GM19043 (cell line): ENCODE measurements around the gene LACRT.
A peak's percentile ranks its signal among the peaks of the same experiment; 100 is the strongest.

Experiments
- ATAC-seq: cut with Tn5 transposase; IDR thresholded peaks from one replicate; pipeline ENCODE4 v1.9.1; 2021; ENCODE audit warnings: low read depth; ENCODE audit not compliant: unreplicated experiment

Gene LACRT

DNA sequence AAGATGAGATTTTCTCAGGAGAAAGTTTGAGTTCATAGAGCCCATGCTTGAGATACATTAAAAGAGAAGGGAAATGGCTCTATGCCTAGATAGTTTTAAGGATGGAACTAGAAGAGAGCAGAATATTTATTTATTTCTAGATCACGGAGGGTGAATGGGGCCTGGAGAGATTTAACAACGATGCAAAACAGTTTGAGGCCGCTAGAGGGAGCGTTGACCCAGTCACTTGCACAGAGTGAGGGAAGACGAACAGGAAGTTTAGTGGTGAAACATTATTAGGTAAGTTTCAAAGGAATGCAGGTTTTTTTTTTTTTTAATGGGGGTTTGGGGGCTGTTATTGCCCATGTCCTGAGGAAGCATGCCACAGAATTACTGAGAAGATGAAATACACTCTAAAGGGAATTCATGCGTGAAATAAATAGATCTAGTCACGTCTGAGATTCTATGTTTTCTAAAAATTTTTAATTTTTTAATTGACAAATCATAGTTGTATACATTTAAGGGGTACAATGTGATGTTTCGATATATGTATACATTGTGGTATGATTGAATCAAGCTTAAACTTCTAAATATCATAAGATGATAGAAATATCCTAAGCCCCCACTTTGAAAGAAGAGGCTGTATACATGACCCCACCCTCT, 31.4 kb downstream of the LACRT start:
- ATAC-seq, result peak; percentile 91

DNA sequence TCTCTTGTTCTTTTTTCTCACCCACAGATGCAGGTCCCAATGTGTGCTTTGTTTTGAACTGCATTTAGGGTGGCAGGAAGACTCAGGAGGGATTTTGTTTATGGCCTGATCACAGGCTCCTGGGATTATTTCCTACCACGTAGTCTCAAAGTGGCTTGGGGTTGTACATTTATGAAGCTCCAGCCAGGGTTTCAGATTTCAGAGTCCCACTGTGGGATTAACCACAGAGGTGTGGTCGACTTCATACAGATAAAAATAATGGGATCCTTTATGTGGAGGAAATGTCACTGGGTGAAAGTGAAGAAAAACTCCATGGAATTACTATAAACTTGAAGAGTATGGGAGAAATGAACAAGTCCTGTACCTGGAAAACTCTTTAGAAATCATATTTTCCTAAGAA, 32.0 kb downstream of the LACRT start:
- no peak for ATAC-seq

- no peak for ATAC-seq
These were observed 32.9 kb downstream of the LACRT start for GRCh38 chr12:54601841-54602240.

- ATAC-seq, result no peak
These were observed 35.7 kb downstream of the LACRT start for GRCh38 chr12:54598970-54599369.

DNA sequence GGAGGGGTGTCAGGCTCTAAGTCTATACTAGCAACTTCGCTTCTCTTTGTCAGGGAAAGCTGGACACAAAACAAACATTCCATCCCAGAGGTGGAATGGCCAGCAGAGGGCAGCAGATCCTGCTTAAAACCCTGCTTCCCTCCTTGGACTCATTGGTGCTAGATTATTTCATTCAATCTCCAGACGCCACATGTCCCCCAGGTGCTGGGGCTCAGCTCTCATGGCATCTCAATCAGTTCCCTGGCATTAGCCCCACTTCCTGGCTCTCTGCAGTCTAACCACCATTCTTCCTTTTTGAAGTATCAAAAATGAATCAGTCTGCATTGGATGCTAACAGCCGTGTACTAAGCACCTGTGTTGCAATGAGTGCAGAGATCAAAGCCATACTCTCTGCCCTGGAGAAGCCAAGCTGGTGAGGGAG, 38.2 kb downstream of the LACRT start:
- no peak for ATAC-seq

GRCh38 chr12:54595471-54595870, 39.2 kb downstream of the LACRT start:
- no peak for ATAC-seq

GRCh38 chr12:54593725-54594124, 41.0 kb downstream of the LACRT start:
- no peak for ATAC-seq

GRCh38 chr12:54593135-54593534, 41.6 kb downstream of the LACRT start:
- ATAC-seq, result no peak

DNA sequence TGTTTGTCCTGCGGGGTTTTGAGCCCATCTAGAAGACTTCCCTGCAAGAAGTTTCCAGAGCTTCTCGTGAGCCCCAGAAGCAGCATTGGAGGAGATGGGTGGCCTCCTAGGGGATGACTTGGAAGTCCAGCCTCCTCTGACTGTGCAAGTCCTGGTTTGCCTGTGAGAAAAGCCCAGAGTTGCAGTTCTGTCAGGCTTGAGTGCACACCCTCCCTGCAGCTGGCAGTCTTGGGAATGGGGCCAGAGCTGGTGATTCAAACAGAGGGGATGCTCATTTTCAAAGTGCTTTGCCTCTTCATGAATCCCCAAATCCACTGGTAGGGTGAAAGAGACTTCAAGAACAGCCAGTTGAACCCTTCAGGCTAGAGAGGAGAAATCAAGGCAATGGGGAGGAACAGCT, 42.4 kb downstream of the LACRT start:
- ATAC-seq, result no peak

GRCh38 chr12:54590978-54591591, 43.6 kb downstream of the LACRT start:
- ATAC-seq, result no peak

DNA sequence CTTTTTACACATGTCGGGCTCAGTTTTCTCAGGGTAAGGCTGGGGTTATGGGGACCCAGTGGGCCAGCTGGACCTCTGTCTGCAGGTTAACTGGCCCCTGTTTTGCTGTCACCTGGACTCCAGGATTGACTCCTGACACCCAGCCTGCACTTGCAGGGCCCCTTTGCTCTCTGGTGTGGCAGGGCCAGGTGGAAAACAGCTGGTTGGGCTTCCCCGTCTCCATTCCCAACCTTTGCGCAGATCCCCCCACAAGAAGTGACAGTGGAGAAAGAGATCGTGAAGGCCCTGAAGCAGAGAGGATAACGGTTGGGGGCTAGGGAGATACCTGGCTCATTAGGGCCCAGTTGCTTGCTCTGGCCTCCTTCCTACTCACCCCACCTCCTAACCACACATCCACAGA, 44.7 kb downstream of the LACRT start:
- ATAC-seq, result no peak

DNA sequence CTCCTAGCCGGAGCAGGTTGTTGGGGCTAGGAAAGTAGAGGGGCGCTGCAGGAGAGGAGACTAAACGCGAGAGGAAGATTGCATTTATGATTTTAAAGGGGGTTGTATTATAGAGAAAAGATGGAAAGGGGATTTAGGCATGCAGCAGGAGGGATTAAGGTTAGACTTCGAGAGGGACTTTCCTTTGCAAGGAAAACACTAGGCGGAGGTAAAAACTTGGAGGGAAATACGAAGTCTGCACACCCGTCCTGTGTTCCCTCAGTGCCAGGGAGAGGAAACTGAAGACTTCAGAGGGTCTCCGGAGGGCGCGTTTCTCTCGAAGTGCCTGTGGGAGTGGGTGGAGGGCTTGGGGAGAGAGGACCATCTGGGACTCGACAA, 45.8 kb downstream of the LACRT start:
- no peak for ATAC-seq

DNA sequence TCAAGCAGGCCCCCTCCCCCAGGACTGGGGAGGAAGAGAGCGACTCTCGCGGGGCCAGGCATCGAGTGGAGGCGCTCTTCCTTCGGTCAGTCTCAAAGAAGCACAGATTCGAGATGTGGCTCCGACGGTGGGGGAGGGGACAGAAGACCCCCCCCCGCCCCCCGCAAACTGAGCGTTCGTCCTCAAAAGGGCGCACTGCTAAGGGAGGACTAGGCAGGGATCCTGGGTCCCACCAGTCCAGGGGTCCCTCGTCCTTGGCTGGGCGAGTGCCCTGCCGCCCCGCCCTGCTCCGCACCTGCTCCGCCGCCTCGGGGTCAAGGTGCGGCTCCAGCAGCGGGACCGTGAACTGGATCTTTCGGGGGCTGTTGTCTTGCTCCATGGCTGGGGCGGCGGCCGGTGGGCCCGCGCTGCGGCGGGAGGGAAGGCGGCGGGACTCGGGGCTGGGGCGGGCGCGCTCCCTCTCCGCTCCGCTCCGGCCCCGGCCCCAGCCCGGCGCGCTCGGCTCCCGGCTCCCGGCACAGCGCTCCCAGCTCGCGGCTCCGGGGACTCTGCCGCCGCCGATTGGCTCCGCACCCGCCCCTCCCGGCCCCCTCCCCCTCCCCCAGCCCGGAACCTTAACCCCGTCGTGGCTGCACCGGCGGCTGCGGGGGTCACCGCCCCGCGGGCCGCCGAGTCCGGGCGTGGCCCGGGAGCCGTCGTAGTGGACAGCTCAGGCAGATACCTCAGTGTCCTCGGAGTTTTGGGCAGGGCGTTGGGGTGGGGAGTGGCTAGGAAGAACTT, 46.4 kb downstream of the LACRT start, which contains the start of gene PPP1R1A:
Gene PPP1R1A, minus strand, starts transcription at position 550 of the 780 bp plus-strand sequence. Its CDS starts 171 bp downstream, at position 379.
- no peak for ATAC-seq

GRCh38 chr12:54587315-54587873, 47.3 kb downstream of the LACRT start:
- ATAC-seq, result no peak

GRCh38 chr12:54586620-54587019, 48.1 kb downstream of the LACRT start:
- no peak for ATAC-seq

GRCh38 chr12:54585243-54585642, 49.5 kb downstream of the LACRT start:
- ATAC-seq, result no peak

GRCh38 chr12:54584128-54584527, 50.6 kb downstream of the LACRT start:
- ATAC-seq, result no peak

GRCh38 chr12:54583726-54584125, 51.0 kb downstream of the LACRT start:
- no peak for ATAC-seq

DNA sequence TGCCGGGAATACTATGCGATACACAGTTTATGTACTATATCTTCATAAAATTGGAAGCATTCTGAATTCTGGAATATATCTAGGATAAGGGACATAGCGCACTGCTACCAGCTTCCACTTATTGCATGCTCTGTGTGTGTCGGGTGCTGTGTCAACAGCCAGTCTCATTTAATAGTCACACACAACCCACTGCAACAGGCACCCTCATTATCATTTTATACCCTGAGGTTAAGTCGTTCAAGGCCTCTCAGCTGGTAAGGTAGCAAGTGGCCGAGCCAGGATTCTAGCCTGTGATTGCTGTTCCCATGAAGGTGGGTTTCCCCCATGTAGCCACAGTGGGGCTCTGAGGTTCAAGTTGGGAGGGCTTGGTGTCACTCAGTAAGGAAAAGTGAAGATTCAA, 53.3 kb downstream of the LACRT start:
- no peak for ATAC-seq
